Epithelial cell of esophagus (primary cell): Measurements from ENCODE around the gene RIT2.

ENCODE experiments used
- DNase-seq: peaks from one replicate; pipeline ENCODE4 v3.0.0; 2010; ENCODE audit warnings: low read depth
- H3K4me3 ChIP-seq: 2 replicates; pipeline ENCODE4 v1.5.1; 2011; ENCODE audit warnings: mild to moderate bottlenecking, low read length, control low read depth
- TF ChIP-seq, protein P1 (sequence below): IDR thresholded peaks from 2 replicates; pipeline ENCODE4 v1.5.1; 2011; ENCODE audit warnings: low read depth, mild to moderate bottlenecking, low read length, control low read depth, inconsistent platforms; ENCODE audit not compliant: insufficient read depth; ENCODE audit errors: missing control alignments

RIT2 gene

DNA sequence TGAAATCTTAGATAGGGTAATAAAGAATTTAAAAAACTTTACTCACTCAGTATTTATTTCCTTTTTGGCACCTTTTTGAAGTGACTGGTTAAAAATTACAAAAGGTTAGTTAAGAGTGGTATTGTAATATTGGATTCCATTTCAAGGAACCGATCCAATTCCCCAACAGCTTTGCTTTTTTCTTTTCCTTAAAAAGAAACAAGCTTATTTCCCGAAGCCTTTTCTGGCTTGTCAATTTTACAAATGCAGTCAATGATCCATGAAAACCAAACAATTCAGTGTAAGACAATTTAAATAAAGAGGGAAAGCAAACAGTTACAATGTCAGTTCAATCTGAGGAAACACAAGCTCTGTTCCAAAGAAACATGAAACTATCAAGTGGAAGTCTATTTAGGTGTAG, 200.2 kb downstream of the RIT2 start:
- TF ChIP-seq, protein P1, sequence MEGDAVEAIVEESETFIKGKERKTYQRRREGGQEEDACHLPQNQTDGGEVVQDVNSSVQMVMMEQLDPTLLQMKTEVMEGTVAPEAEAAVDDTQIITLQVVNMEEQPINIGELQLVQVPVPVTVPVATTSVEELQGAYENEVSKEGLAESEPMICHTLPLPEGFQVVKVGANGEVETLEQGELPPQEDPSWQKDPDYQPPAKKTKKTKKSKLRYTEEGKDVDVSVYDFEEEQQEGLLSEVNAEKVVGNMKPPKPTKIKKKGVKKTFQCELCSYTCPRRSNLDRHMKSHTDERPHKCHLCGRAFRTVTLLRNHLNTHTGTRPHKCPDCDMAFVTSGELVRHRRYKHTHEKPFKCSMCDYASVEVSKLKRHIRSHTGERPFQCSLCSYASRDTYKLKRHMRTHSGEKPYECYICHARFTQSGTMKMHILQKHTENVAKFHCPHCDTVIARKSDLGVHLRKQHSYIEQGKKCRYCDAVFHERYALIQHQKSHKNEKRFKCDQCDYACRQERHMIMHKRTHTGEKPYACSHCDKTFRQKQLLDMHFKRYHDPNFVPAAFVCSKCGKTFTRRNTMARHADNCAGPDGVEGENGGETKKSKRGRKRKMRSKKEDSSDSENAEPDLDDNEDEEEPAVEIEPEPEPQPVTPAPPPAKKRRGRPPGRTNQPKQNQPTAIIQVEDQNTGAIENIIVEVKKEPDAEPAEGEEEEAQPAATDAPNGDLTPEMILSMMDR: no peak
- no peak for DNase-seq

DNA sequence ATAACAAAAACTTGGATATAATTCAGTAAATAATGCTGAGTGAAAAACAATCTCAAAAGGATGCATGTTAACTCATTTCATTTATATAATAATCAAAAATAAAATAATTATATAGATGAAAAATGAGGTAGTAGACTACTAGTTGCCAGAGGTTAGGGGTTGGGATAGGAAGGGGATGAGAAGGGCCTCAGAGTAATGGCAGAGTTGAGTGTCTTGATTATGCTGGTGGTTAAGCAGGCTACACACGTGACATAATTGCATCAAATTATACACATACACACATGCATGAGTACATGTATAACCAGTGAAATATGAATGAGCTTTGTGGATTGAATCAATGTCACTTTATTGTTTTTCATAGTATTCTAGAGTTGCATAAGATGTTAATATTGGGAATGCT, 201.0 kb downstream of the RIT2 start:
- TF ChIP-seq, protein P1: no peak
- DNase-seq: no peak
- H3K4me3 ChIP-seq: no peak overlapping the region

More for the DNA sequence above, 200.2 kb downstream of the RIT2 start:
- no peak overlapping the region for H3K4me3 ChIP-seq

DNA sequence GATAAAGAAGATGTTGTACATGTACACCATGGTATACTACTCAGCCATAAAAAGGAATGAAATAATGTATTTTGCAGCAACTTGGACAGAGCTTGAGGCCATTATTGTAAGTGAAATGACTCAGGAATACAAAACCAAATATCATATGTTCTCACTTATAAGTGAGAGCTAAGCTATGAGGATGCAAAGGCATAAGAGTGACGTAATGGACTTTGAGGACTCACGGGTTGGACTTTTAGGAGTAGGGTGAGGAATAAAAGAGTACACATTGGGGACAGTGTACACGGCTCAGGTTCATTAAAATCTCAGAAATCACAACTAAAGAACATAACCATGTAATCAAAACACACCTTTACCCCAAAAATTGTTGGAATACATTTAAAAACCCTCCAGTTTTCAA, 206.4 kb downstream of the RIT2 start:
- TF ChIP-seq, protein P1: no peak
- DNase-seq: no peak
- H3K4me3 ChIP-seq: no peak overlapping the region

DNA sequence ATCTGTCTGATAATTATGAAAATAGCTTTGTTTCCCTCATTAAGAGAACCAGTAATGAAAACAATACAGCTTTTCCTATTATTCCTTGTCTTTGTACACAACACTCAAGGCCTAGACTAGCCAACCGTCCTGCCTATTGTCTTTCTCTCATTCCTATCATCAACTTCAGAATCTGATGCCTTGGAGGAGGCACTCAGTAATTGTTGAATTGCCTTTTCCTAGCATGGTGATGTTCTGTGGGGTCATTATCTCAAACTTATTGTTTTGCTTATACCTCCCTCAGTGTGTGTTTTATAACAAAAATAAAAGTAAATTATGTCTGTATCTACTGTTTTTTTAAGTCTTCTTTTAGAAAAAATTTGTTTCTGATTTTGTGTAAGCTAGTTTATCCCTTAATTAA, 208.7 kb downstream of the RIT2 start:
- TF ChIP-seq, protein P1: no peak
- DNase-seq: no peak
- no peak overlapping the region for H3K4me3 ChIP-seq

DNA sequence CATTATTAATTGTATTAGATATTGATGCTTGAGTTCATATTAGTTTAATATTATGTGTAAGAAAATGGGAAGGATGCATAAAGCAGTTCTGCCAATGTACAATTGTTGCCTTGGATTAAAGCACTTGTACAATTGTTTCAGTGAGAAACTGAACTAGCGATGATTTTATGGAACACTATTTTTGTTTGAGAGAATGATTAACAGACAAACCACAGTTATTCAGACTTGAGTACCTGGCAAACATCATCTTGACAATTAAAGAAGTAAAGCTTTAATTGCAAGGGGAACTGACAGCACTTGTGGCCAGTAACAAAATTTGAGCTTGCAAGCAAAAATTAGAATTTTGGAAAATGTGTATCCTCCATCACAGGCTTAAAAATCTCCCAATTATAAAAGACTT, 214.3 kb downstream of the RIT2 start:
- TF ChIP-seq, protein P1: no peak
- no peak overlapping the region for H3K4me3 ChIP-seq
- no peak for DNase-seq

DNA sequence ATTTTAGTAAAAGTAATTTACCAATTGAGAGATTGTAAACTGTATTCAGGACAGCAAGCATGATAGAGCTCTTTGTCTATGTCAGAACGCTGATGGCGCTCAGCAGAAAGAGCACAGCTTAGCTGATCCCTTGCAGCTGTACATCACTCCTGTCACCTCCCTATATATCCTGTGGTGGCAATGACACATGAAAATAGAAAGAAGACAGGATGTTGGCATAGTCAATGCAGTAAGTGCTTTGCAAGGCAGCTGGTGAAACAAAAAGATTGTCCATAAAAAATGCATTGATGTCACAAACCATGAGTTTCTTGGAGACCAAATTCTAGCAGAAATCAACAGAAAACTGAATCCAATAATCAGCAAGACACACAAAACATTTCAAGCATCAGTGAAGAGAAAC, 221.5 kb downstream of the RIT2 start:
- H3K4me3 ChIP-seq: no peak overlapping the region
- no peak for DNase-seq
- TF ChIP-seq, protein P1: no peak

DNA sequence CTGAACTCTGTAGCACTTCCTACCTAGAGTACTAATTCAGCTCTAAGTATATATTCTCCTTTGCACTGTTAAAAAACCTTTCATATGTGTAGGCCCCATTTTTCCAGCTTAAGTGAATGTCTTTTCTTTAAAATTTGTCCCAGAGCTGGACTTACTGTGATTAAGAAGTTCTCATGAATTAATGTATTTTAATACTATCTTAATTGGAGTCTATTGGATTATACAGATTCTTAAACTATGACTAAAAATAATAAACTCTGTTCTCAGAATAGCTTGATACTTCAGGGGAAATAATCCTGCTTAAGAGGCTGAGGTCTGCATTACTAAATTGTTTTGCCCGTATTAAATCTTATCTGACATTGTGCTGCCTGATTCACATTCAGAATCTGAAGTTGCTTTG, 223.3 kb downstream of the RIT2 start:
- no peak for DNase-seq
- H3K4me3 ChIP-seq: no peak overlapping the region
- TF ChIP-seq, protein P1: no peak
